WTC11 (cell line): Measurements from ENCODE around the gene SMIM31. TPM values are rescaled to one million over a fixed set of nuclear protein-coding genes. Genes with fewer than 3 reads are reported as not detected.

ENCODE experiments used
- ATAC-seq: fragments of 200-7000 bp; cut with Tn5 transposase; 2 replicates; pipeline ENCODE4 v1.10.0; 2021; ENCODE audit warnings: mild to moderate bottlenecking, moderate library complexity
- CTCF ChIA-PET: fragments of 300-600 bp; sonication (Branson Sonifier 250); formaldehyde crosslinking; loops from one replicate; lab custom pipeline; 2021; ENCODE audit warnings: antibody characterized with exemption; lab: Charles Lee
- POLR2A ChIA-PET: fragments of 350-600 bp; sonication (Branson Sonifier 250); formaldehyde crosslinking; loops from one replicate; lab custom pipeline; 2021; ENCODE audit warnings: antibody characterized with exemption; lab: Charles Lee
- DNase-seq: peaks from one replicate; pipeline ENCODE4 v3.0.0; 2021; ENCODE audit warnings: low spot score
- H3K27ac Mint-ChIP-seq: 2 replicates; pipeline ENCODE4 v1.8.0; 2021; ENCODE audit warnings: mixed read lengths
- H3K27me3 Mint-ChIP-seq: 2 replicates; pipeline ENCODE4 v1.8.0; 2021; ENCODE audit warnings: low read depth, mild to moderate bottlenecking, moderate library complexity, mixed read lengths
- H3K36me3 Mint-ChIP-seq: 2 replicates; pipeline ENCODE4 v1.8.0; 2021; ENCODE audit warnings: mixed read lengths
- H3K4me1 Mint-ChIP-seq: 2 replicates; pipeline ENCODE4 v1.8.0; 2022; ENCODE audit warnings: mixed read lengths
- H3K4me3 Mint-ChIP-seq: 2 replicates; pipeline ENCODE4 v1.8.0; 2021; ENCODE audit warnings: mild to moderate bottlenecking, moderate library complexity, mixed read lengths
- H3K9me3 Mint-ChIP-seq: 2 replicates; pipeline ENCODE4 v1.8.0; 2021; ENCODE audit warnings: mixed read lengths
- AR ChIP-seq: fragments of 250-450 bp; sonication (Bioruptor Pico); IDR thresholded peaks from 2 replicates; pipeline ENCODE4 v1.9.0; 2021; ENCODE audit warnings: mild to moderate bottlenecking
- ATF1 ChIP-seq: sonication (generic); formaldehyde crosslinking; IDR thresholded peaks from 2 replicates; pipeline ENCODE4 v1.8.1; 2023; ENCODE audit warnings: mild to moderate bottlenecking, moderate library complexity, missing genetic modification reagents
- ATF2 ChIP-seq: sonication (generic); formaldehyde crosslinking; IDR thresholded peaks from 2 replicates; pipeline ENCODE4 v1.8.1; 2022; ENCODE audit warnings: low read depth, missing genetic modification reagents, borderline replicate concordance
- ESRRA ChIP-seq: sonication (generic); formaldehyde crosslinking; IDR thresholded peaks from 2 replicates; pipeline ENCODE4 v1.8.1; 2022; ENCODE audit warnings: mild to moderate bottlenecking, missing genetic modification reagents, borderline replicate concordance
- ETV6 ChIP-seq: sonication (generic); formaldehyde crosslinking; IDR thresholded peaks from 2 replicates; pipeline ENCODE4 v1.8.1; 2022; ENCODE audit warnings: mild to moderate bottlenecking, missing genetic modification reagents
- FOXJ3 ChIP-seq: sonication (generic); formaldehyde crosslinking; IDR thresholded peaks from 2 replicates; pipeline ENCODE4 v1.9.0; 2021; ENCODE audit warnings: missing genetic modification reagents, mild to moderate bottlenecking, borderline replicate concordance
- FOXP1 ChIP-seq: sonication (generic); formaldehyde crosslinking; IDR thresholded peaks from 2 replicates; pipeline ENCODE4 v1.8.0; 2022; ENCODE audit warnings: missing genetic modification reagents, mild to moderate bottlenecking, moderate library complexity, borderline replicate concordance
- GABPB1 ChIP-seq: sonication (generic); formaldehyde crosslinking; IDR thresholded peaks from 2 replicates; pipeline ENCODE4 v1.8.1; 2023; ENCODE audit warnings: mild to moderate bottlenecking, missing genetic modification reagents
- HMGA2 ChIP-seq: fragments of 250-450 bp; sonication (Bioruptor Pico); IDR thresholded peaks from 2 replicates; pipeline ENCODE4 v1.4.0; 2021; ENCODE audit warnings: mild to moderate bottlenecking, moderate library complexity
- MAX ChIP-seq: sonication (generic); formaldehyde crosslinking; IDR thresholded peaks from 2 replicates; pipeline ENCODE4 v1.8.0; 2022; ENCODE audit warnings: mild to moderate bottlenecking, missing genetic modification reagents
- MXD4 ChIP-seq: fragments of 250-450 bp; sonication (Bioruptor Pico); IDR thresholded peaks from 2 replicates; pipeline ENCODE4 v1.8.0; 2021; ENCODE audit warnings: mild to moderate bottlenecking, moderate library complexity, borderline replicate concordance
- NFYB ChIP-seq: sonication (generic); formaldehyde crosslinking; conservative IDR thresholded peaks from 2 replicates; pipeline ENCODE4 v1.8.0; 2022; ENCODE audit warnings: low read depth, missing genetic modification reagents
- TEAD1 ChIP-seq: sonication (generic); formaldehyde crosslinking; IDR thresholded peaks from 2 replicates; pipeline ENCODE4 v1.8.0; 2022; ENCODE audit warnings: mild to moderate bottlenecking, missing genetic modification reagents
- TP53 ChIP-seq: sonication (generic); formaldehyde crosslinking; IDR thresholded peaks from 2 replicates; pipeline ENCODE4 v1.8.1; 2023; ENCODE audit warnings: mild to moderate bottlenecking, missing genetic modification reagents
- USF1 ChIP-seq: sonication (generic); formaldehyde crosslinking; IDR thresholded peaks from 2 replicates; pipeline ENCODE4 v1.8.0; 2022; ENCODE audit warnings: mild to moderate bottlenecking, missing genetic modification reagents
- ZNF219 ChIP-seq: sonication (generic); formaldehyde crosslinking; IDR thresholded peaks from 2 replicates; pipeline ENCODE4 v1.8.0; 2023; ENCODE audit warnings: missing genetic modification reagents, mild to moderate bottlenecking, borderline replicate concordance
- ZNF232 ChIP-seq: sonication (generic); formaldehyde crosslinking; IDR thresholded peaks from 2 replicates; pipeline ENCODE4 v1.8.0; 2022; ENCODE audit warnings: mild to moderate bottlenecking, missing genetic modification reagents
- ZNF396 ChIP-seq: fragments of 250-450 bp; sonication (Bioruptor Pico); IDR thresholded peaks from 2 replicates; pipeline ENCODE4 v1.8.0; 2021; ENCODE audit warnings: mild to moderate bottlenecking, moderate library complexity, borderline replicate concordance
- ZNF423 ChIP-seq: fragments of 250-450 bp; sonication (Bioruptor Pico); IDR thresholded peaks from 2 replicates; pipeline ENCODE4 v2.1.2; 2022; ENCODE audit warnings: mild to moderate bottlenecking, moderate library complexity
- ZSCAN18 ChIP-seq: fragments of 250-450 bp; sonication (Bioruptor Pico); IDR thresholded peaks from 2 replicates; pipeline ENCODE4 v2.1.2; 2022; ENCODE audit warnings: mild to moderate bottlenecking, moderate library complexity
- total RNA-seq: library from RNA; stranded (reverse); gene quantifications from 3 replicates; pipeline ENCODE4 v1.2.3, GENCODE V29; 2021
- TF ChIP-seq, protein P1 (sequence below): sonication (generic); formaldehyde crosslinking; IDR thresholded peaks from 2 replicates; pipeline ENCODE4 v1.8.0; 2022; ENCODE audit warnings: mild to moderate bottlenecking, missing genetic modification reagents
- TF ChIP-seq, protein P2 (sequence below): sonication (generic); formaldehyde crosslinking; IDR thresholded peaks from 2 replicates; pipeline ENCODE4 v1.8.1; 2022; ENCODE audit warnings: mild to moderate bottlenecking, missing genetic modification reagents, moderate library complexity, borderline replicate concordance
- TF ChIP-seq, protein P3 (sequence below): fragments of 250-450 bp; sonication (Bioruptor Pico); IDR thresholded peaks from 2 replicates; pipeline ENCODE4 v1.9.0; 2021; ENCODE audit warnings: mild to moderate bottlenecking, borderline replicate concordance

SMIM31 gene
- total RNA-seq, 1 experiment from 2014 or later: not detected

- TF ChIP-seq MXD4 (CRISPR knock-in tag) (no peak), ATF1 (CRISPR knock-in tag) (no peak), GABPB1 (CRISPR knock-in tag) (no peak)
- TF ChIP-seq, protein P1, sequence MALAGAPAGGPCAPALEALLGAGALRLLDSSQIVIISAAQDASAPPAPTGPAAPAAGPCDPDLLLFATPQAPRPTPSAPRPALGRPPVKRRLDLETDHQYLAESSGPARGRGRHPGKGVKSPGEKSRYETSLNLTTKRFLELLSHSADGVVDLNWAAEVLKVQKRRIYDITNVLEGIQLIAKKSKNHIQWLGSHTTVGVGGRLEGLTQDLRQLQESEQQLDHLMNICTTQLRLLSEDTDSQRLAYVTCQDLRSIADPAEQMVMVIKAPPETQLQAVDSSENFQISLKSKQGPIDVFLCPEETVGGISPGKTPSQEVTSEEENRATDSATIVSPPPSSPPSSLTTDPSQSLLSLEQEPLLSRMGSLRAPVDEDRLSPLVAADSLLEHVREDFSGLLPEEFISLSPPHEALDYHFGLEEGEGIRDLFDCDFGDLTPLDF (CRISPR knock-in tag): no peak
These were observed 36.3 kb downstream of the SMIM31 start (continued) for GRCh38 chr4:164790249-164790648.

- CTCF ChIA-PET: interaction anchor here (1.0 to 1.6 kb wide), 5 partner anchors 19 to 136 kb away, joined by 3 to 4 read pairs (median 4); partner anchors contain the start of gene APELA
- POLR2A ChIA-PET: interaction anchor here (0.6 kb wide), 1 partner anchor 21 kb away, joined by 4 read pairs; no protein-coding TSS in a partner anchor
- no peaks in the 10 kb centered on the region for H3K27me3 Mint-ChIP-seq
- peak overlapping the region; percentile 18; the same call in 1 of the 2 replicates for H3K4me3 Mint-ChIP-seq
- 0 out of 2 replicates have a peak, but pooled peaks cover 6% of the 10 kb centered on the region for H3K36me3 Mint-ChIP-seq
- ATAC-seq (peak; percentile 92), DNase-seq (no peak)
- H3K9me3 Mint-ChIP-seq: no peaks in the 10 kb centered on the region
- H3K27ac Mint-ChIP-seq: peak overlapping the region; percentile 96
- peaks cover 45% of the 10 kb centered on the region for H3K4me1 Mint-ChIP-seq
- TF ChIP-seq MAX (CRISPR knock-in tag) (peak; percentile 49; the same call in 1 of the 2 replicates), TEAD1 (CRISPR knock-in tag) (0 out of 2 replicates have a peak, but pooled peaks have one; percentile 69), ZNF232 (CRISPR knock-in tag) (no peak), ATF2 (CRISPR knock-in tag) (no peak), ZNF423 (CRISPR knock-in tag) (peak; percentile 53; the same call in 1 of the 2 replicates), TP53 (CRISPR knock-in tag) (no peak), ZNF219 (CRISPR knock-in tag) (no peak), ESRRA (no peak), USF1 (CRISPR knock-in tag) (no peak), ZNF396 (CRISPR knock-in tag) (no peak), FOXP1 (CRISPR knock-in tag) (no peak), HMGA2 (no peak), AR (CRISPR knock-in tag) (no peak), ZSCAN18 (CRISPR knock-in tag) (no peak), NFYB (CRISPR knock-in tag) (no peak), FOXJ3 (CRISPR knock-in tag) (no peak), ETV6 (CRISPR knock-in tag) (no peak; the same call in 1 of the 2 replicates)
- TF ChIP-seq, protein P2, sequence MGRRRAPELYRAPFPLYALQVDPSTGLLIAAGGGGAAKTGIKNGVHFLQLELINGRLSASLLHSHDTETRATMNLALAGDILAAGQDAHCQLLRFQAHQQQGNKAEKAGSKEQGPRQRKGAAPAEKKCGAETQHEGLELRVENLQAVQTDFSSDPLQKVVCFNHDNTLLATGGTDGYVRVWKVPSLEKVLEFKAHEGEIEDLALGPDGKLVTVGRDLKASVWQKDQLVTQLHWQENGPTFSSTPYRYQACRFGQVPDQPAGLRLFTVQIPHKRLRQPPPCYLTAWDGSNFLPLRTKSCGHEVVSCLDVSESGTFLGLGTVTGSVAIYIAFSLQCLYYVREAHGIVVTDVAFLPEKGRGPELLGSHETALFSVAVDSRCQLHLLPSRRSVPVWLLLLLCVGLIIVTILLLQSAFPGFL: no peak
- TF ChIP-seq, protein P3, sequence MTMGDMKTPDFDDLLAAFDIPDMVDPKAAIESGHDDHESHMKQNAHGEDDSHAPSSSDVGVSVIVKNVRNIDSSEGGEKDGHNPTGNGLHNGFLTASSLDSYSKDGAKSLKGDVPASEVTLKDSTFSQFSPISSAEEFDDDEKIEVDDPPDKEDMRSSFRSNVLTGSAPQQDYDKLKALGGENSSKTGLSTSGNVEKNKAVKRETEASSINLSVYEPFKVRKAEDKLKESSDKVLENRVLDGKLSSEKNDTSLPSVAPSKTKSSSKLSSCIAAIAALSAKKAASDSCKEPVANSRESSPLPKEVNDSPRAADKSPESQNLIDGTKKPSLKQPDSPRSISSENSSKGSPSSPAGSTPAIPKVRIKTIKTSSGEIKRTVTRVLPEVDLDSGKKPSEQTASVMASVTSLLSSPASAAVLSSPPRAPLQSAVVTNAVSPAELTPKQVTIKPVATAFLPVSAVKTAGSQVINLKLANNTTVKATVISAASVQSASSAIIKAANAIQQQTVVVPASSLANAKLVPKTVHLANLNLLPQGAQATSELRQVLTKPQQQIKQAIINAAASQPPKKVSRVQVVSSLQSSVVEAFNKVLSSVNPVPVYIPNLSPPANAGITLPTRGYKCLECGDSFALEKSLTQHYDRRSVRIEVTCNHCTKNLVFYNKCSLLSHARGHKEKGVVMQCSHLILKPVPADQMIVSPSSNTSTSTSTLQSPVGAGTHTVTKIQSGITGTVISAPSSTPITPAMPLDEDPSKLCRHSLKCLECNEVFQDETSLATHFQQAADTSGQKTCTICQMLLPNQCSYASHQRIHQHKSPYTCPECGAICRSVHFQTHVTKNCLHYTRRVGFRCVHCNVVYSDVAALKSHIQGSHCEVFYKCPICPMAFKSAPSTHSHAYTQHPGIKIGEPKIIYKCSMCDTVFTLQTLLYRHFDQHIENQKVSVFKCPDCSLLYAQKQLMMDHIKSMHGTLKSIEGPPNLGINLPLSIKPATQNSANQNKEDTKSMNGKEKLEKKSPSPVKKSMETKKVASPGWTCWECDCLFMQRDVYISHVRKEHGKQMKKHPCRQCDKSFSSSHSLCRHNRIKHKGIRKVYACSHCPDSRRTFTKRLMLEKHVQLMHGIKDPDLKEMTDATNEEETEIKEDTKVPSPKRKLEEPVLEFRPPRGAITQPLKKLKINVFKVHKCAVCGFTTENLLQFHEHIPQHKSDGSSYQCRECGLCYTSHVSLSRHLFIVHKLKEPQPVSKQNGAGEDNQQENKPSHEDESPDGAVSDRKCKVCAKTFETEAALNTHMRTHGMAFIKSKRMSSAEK (CRISPR knock-in tag): no peak
These were observed 45.5 kb downstream of the SMIM31 start for GRCh38 chr4:164799410-164799809.
